Neuron (in vitro differentiated cells): ENCODE data around the gene HNRNPUL1.

Experiments
- H2AFZ ChIP-seq: one replicate; pipeline ENCODE4 v1.6.1; 2013; ENCODE audit warnings: low read depth, mild to moderate bottlenecking, inconsistent platforms, low read length, moderate library complexity
- H3K27me3 ChIP-seq: one replicate; pipeline ENCODE4 v1.6.1; 2013; ENCODE audit warnings: low read length; ENCODE audit not compliant: insufficient read depth
- H3K36me3 ChIP-seq: one replicate; pipeline ENCODE4 v1.6.1; 2013; ENCODE audit warnings: low read length; ENCODE audit not compliant: insufficient read depth
- H3K4me1 ChIP-seq: one replicate; pipeline ENCODE4 v1.6.1; 2013; ENCODE audit warnings: low read length; ENCODE audit not compliant: insufficient read depth
- H3K4me3 ChIP-seq: 2 replicates; pipeline ENCODE4 v1.5.1; 2013; ENCODE audit warnings: mild to moderate bottlenecking, low read length, moderate library complexity
- H3K9me3 ChIP-seq: one replicate; pipeline ENCODE4 v1.6.1; 2013; ENCODE audit warnings: low read length

Gene HNRNPUL1

DNA sequence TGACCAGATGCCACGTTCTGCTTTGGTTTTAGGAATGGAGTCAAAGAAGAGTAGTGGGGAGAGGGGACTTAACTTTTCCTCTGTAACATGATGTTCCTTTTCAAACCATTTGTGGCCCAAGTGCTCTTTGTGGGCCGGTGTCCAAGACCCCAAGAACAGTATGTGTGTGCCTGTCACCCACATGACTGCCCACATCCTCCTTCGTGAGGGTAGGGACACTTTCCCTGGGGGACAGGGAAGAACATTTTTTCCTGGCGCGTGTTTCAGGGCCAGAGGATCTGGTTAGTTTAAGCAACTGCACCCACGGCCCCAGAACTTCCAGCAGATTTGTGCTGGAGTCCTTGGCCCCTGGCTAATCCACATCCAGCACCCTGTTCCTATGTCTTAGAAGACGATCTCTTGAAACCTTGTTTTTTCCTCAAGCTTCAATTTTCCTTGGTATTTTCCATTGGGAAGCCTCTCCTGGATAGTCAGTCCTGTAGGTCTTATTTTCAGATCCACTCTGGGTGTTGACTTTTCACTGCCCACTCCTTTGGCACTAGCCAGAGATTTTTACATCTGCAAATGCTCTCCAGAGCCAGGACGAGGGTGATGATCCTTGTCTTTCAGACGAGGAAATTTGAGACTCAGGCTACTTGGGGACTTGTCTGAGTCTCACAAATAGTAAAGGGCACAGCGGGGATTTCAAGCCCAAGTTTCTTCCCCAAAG, 35.0 kb downstream of the HNRNPUL1 start:
- H3K27me3 ChIP-seq = no peaks in the 10 kb centered on the region
- no peak overlapping the region for H3K4me3 ChIP-seq
- peaks cover 93% of the 10 kb centered on the region for H3K36me3 ChIP-seq
- no peaks in the 10 kb centered on the region for H3K9me3 ChIP-seq
- peaks cover 22% of the 10 kb centered on the region for H3K4me1 ChIP-seq
- H2AFZ ChIP-seq = no peak overlapping the region

DNA sequence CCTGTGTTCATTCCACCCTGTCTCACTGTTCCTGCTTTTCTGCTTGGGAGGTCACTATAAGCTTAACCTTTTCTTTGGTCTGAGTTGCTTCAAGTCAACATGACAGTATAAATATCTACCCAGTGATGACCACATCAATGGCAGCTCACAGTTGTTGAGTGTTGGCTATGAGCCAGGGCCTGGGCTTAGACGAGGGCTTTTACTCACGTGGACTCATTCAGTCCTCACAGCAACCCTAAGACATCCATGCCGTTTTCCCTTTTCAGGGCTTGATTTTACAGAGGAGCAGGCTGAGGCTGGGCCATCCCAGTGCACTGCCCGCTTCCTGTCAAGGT, 35.5 kb downstream of the HNRNPUL1 start:
- Histone ChIP-seq H3K4me3 (no peak overlapping the region), H3K27me3 (no peaks in the 10 kb centered on the region), H3K4me1 (peaks cover 22% of the 10 kb centered on the region), H3K9me3 (no peaks in the 10 kb centered on the region), H3K36me3 (peaks cover 93% of the 10 kb centered on the region), H2AFZ (no peak overlapping the region)

DNA sequence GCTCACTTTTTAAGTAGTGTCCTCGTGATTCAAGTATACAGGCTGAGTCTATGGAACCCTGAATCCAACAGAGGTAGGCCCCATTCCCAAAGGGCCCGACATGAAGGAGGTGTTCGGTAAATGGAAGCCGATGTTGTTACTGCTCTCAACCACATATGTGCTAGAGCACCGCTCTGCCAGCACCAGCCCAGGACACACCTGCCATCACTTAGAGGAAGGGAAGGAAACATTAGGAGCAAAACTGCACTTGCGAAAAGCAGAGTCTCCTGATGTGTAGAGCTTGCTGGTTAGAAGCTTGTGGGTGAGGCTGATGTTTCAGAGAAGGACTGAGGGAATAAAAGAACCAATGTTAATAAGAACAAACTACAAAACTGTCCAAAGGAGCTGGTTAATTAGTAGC, 36.4 kb downstream of the HNRNPUL1 start:
- Histone ChIP-seq H3K9me3 (no peaks in the 10 kb centered on the region), H3K36me3 (peaks cover 93% of the 10 kb centered on the region), H3K4me3 (no peak overlapping the region), H3K4me1 (peaks cover 22% of the 10 kb centered on the region), H2AFZ (no peak overlapping the region), H3K27me3 (no peaks in the 10 kb centered on the region)

DNA sequence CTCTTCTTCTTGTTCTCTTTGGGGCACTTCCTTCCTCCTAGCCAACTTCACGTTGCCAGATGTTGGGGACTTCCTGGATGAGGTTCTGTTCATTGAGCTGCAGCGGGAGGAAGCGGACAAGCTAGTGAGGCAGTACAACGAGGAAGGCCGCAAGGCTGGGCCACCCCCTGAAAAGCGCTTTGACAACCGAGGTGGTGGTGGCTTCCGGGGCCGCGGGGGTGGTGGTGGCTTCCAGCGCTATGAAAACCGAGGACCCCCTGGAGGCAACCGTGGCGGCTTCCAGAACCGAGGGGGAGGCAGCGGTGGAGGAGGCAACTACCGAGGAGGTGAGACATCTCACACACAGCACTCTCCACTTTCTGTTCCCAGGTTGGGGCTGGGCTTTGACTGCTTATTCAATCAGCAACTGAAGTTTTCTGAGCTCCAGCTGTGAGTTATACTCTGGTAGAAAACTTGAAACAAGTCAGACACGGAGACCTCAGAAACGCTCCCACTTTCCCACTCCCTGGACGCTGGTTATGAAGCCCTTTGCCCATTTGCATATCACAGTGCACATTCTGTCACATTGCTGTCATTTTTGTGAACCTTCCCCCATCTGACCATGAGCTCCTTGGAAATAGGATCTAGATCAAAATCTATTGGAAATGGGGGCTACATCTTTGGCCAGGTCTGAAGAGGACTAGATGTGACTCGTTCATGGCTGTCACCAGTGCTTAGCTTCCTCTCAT, 38.6 kb downstream of the HNRNPUL1 start:
- Histone ChIP-seq H3K9me3 (no peaks in the 10 kb centered on the region), H3K27me3 (no peaks in the 10 kb centered on the region), H3K36me3 (peaks cover 84% of the 10 kb centered on the region), H3K4me3 (no peak overlapping the region), H3K4me1 (peaks cover 9% of the 10 kb centered on the region), H2AFZ (no peak overlapping the region)

DNA sequence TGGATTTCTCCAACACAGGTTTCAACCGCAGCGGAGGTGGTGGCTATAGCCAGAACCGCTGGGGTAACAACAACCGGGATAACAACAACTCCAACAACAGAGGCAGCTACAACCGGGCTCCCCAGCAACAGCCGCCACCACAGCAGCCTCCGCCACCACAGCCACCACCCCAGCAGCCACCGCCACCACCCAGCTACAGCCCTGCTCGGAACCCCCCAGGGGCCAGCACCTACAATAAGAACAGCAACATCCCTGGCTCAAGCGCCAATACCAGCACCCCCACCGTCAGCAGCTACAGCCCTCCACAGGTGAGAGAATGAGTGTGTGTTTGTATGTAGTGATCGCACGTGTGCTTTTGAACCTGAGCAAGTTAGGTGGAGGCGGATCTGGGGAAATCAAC, 39.8 kb downstream of the HNRNPUL1 start:
- Histone ChIP-seq H3K9me3 (no peaks in the 10 kb centered on the region), H3K36me3 (peaks cover 74% of the 10 kb centered on the region), H3K27me3 (no peaks in the 10 kb centered on the region), H3K4me3 (no peak overlapping the region), H2AFZ (no peak overlapping the region), H3K4me1 (no peaks in the 10 kb centered on the region)

DNA sequence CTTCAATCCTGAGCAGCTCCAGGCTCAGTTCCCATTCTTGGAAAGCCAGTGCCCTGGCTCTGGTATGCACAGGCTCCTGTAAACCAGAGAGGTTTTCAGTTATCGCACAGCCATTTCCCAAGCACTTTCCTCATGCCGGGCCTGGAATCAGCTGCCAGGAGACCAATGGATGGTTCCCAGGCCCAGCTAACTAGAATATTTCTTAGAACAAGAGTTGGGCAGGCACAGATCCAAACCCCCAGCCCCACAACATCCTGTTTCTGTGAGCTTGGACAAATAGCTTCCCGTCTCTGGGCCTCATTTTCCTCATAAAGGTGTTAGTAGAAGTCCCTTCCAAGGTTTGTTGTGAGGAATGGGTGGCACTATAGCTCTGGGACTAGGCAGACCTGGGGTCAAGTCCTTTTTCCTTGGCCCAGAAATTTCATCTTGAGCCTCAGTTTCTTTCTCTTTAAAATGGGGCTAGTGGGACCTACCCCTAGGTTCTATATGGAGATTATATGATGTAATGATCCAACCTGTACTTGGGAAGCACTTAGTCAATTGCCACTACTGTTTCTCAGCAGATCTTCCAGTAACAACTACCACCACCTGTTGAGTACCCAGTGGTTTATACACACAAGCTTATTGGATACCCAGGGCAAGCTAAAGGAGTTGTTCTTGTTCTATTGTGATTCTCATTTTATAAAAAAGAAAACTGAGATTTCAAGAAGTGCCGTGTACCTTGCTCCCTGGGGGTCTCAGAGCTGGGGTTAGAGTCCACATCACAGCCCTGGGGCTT, 40.7 kb downstream of the HNRNPUL1 start:
- H3K27me3 ChIP-seq = no peaks in the 10 kb centered on the region
- H3K4me1 ChIP-seq = no peaks in the 10 kb centered on the region
- H3K36me3 ChIP-seq = peaks cover 65% of the 10 kb centered on the region
- H3K4me3 ChIP-seq = no peak overlapping the region
- no peaks in the 10 kb centered on the region for H3K9me3 ChIP-seq
- no peak overlapping the region for H2AFZ ChIP-seq

DNA sequence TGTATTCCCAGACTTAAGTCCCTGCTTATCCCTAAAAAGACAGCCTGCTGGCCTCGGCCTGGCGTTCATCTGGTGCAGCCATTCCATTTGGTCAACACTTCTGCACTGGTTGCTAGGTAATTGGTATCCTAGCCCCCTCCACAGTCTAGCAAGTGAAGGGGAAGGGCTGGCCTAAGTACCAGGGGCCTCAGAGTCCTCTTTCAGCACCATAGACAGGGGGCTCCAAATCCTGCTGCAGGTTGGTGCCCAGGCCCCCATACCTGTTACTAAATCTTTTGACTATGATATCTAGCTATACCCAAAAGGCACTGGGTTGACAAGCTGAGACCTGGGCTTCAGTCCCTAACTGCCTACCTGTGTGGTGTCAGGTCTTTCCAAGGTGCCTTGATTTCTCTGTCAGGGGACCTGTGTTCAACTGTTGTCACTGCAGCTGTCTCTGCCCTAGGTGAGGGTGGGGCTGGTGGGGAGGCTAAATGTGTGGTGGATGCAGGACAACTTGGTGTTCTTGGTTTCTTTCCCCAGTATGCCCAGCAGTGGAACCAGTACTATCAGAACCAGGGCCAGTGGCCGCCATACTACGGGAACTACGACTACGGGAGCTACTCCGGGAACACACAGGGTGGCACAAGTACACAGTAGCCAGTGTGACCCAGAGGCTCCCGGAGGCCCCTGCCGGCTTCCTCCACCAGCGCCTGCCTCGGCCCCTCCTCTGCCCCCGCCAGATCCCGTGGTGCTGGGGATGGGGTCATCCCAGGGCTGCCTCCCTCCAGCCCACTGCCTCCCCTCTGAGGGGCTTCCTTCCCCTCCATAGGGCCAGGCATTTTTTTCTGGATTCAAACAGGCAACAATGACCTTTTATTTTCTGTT, 42.0 kb downstream of the HNRNPUL1 start:
- Histone ChIP-seq H2AFZ (no peak overlapping the region), H3K27me3 (no peaks in the 10 kb centered on the region), H3K4me1 (peaks cover 5% of the 10 kb centered on the region), H3K9me3 (no peaks in the 10 kb centered on the region), H3K36me3 (peaks cover 53% of the 10 kb centered on the region), H3K4me3 (no peak overlapping the region)

DNA sequence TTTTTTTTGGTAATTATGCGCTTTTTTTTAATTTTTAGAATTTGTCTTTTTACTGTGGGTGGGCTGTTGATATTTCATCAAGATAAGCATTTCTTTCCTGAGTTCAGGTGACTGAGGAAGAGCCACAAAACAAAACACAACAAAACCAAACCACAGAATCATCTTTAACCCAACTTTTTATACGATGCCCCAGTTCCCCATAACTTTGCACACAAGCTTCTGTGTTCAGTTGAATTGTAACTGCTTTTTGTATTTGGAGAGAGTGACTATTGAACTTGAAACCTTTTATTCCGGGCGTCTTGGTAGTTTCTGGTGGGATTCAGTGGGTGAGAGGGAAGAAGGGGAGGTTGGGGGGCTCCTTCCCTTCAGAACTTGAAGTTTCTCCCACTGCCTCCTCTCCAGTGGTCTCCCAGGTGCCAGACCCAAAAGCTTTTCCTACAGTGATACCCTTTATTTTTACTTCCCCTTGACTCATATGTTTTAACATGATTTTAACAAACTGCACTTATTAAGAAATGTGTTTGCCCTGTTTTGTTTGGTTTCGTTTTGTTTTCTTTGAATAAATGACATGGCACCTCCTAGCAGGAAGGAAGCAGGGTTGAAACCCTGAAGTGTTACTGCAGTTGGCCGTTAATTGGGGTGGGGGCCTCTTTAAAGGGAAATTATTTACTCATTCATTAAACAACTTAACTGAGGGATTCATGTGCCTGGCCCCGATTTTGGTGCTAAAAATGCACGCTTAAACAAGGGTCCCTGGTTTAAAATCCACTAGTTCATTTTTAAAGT, 43.1 kb downstream of the HNRNPUL1 start:
- Histone ChIP-seq H2AFZ (no peak overlapping the region), H3K9me3 (no peaks in the 10 kb centered on the region), H3K36me3 (peaks cover 45% of the 10 kb centered on the region), H3K4me1 (peaks cover 9% of the 10 kb centered on the region), H3K4me3 (no peak overlapping the region), H3K27me3 (no peaks in the 10 kb centered on the region)

DNA sequence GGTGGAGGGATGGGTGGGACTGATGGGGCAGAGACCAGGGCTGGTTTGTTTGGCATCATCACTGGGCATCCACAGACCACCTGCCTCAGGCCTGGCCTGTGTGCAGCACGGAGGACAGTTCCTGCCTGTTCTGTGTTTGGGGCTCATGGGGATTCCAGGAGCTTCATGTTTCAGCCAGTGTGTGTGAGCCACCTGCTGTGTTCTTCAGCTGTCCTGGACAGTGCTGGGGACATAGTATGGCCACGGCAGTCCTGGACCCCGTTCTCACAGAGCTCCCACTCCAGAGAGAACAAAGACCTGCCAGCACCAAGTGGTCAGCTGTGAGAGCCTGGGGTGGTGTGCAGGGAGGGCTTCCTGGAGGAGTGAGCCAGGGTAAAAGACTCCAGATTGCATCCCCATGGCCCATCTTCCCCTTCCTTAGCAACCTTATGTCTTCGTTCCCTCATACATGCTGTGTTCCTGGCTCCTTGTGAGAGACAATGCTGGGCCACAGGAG, 43.8 kb downstream of the HNRNPUL1 start:
- Histone ChIP-seq H3K9me3 (no peaks in the 10 kb centered on the region), H2AFZ (no peak overlapping the region), H3K4me1 (peaks cover 9% of the 10 kb centered on the region), H3K36me3 (peaks cover 45% of the 10 kb centered on the region), H3K4me3 (no peak overlapping the region), H3K27me3 (no peaks in the 10 kb centered on the region)

DNA sequence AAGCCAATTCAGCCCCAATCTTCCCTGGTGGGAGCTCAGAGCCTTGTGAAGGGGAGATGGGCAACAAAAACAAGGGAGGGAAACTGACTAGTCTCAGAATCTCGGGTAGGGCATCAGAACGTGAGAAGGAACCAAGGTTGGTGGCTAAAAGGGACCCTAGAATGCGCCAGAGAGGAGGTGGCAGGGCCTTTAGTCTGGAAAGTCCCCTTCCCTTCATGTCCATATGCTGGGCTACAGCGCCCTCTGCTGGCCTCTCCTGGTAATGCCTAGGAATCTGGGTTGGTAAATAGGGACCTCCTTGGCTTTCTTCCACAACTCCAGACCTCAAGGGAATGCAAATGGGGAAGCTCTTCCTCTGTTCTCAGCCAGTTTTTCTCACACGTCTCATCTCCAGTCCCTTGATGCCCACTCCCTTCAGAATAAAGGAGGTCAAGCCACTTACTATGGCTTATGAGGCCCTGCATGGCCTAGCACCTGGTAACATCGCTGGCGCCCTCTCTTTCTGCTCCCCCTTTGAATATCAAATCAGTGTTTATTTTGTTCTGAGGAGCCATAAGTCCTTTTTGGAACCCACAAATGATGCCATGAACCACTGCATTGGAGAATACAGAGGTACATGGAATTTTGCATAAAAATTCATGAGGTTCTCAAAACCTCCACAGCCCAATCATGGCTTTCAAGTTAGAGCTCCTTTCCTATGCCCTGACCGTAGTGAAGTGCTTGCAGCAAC, 44.4 kb downstream of the HNRNPUL1 start:
- no peaks in the 10 kb centered on the region for H3K27me3 ChIP-seq
- no peaks in the 10 kb centered on the region for H3K9me3 ChIP-seq
- H3K36me3 ChIP-seq = peaks cover 44% of the 10 kb centered on the region
- peaks cover 9% of the 10 kb centered on the region for H3K4me1 ChIP-seq
- no peak overlapping the region for H3K4me3 ChIP-seq
- H2AFZ ChIP-seq = no peak overlapping the region

DNA sequence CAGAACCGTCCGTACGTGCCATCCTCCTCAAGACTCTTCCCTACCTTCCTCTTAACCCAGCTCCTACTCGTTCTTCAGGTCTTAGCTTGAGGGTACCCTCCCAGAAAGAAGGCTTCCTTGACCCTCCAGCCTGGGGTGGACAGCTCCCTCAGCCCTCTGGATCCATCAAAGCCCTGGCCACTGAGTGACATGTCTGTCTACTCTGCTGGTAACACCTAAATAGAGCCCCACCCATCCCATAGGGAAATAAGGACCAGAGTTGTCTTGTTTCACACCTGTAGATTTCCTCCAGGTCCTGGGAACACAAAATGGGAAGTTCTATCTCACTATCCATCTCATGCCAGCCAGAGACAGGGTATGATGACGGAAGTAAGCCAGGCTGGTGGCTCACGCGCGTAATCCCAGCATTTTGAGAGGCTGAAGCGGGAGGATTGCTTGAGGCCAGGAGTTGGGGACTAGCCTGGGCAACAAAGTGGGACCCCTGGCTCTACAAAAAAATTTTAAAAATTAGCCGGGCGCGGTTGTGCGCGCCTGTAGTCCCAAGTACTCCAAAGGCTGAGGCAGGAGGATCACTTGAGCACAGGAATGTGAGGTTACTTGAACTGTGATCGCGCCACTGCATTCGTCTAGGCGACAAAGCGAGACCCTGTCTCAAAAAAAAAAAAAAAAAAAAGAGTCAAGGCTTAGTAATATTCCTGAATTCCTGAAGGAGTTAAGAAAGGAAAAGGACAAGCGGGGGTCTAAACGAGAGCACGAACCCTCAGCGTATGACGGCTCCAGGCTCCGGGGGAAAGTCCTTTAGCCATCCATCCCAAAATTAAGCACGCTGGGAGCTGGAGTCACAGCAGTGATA, 45.2 kb downstream of the HNRNPUL1 start:
- H3K9me3 ChIP-seq = no peaks in the 10 kb centered on the region
- peaks cover 36% of the 10 kb centered on the region for H3K36me3 ChIP-seq
- peak overlapping the region; percentile 65 for H3K4me3 ChIP-seq
- H2AFZ ChIP-seq = peak overlapping the region; percentile 73
- no peaks in the 10 kb centered on the region for H3K27me3 ChIP-seq
- peaks cover 9% of the 10 kb centered on the region for H3K4me1 ChIP-seq
